HG02840 (cell line): Measurements from ENCODE around the gene VWA2.

Experiments
- ATAC-seq: cut with Tn5 transposase; IDR thresholded peaks from one replicate; pipeline ENCODE4 v1.9.1; 2021; ENCODE audit warnings: mild to moderate bottlenecking, moderate library complexity, moderate number of reproducible peaks; ENCODE audit not compliant: unreplicated experiment, low FRiP score

VWA2 gene

GRCh38 chr10:114273910-114274309, 34.9 kb downstream of the VWA2 start:
- ATAC-seq: no peak

- ATAC-seq: no peak
These were observed 35.8 kb downstream of the VWA2 start for GRCh38 chr10:114274616-114275453.

GRCh38 chr10:114276066-114276465, 37.0 kb downstream of the VWA2 start:
- no peak for ATAC-seq

- no peak for ATAC-seq
These were observed 37.6 kb downstream of the VWA2 start for GRCh38 chr10:114276671-114277070.

GRCh38 chr10:114278140-114278883, 39.3 kb downstream of the VWA2 start:
- no peak for ATAC-seq

- no peak for ATAC-seq
These were observed 39.8 kb downstream of the VWA2 start for GRCh38 chr10:114278884-114279191.

GRCh38 chr10:114279289-114279688, 40.2 kb downstream of the VWA2 start:
- no peak for ATAC-seq

- ATAC-seq: no peak
These were observed 41.0 kb downstream of the VWA2 start for GRCh38 chr10:114279901-114280644.

GRCh38 chr10:114281006-114281405, 42.0 kb downstream of the VWA2 start:
- ATAC-seq: no peak

GRCh38 chr10:114281461-114281860, 42.4 kb downstream of the VWA2 start:
- no peak for ATAC-seq

- no peak for ATAC-seq
These were observed 43.5 kb downstream of the VWA2 start for GRCh38 chr10:114282526-114282925.

- no peak for ATAC-seq
These were observed 44.0 kb downstream of the VWA2 start for GRCh38 chr10:114283091-114283490.

- no peak for ATAC-seq
These were observed 44.6 kb downstream of the VWA2 start for GRCh38 chr10:114283535-114284234.

- ATAC-seq: no peak
These were observed 45.5 kb downstream of the VWA2 start for GRCh38 chr10:114284346-114285071.

GRCh38 chr10:114285961-114286441, 46.9 kb downstream of the VWA2 start:
- ATAC-seq: no peak

GRCh38 chr10:114286921-114287320, 47.9 kb downstream of the VWA2 start:
- no peak for ATAC-seq

GRCh38 chr10:114288424-114289095, 49.5 kb downstream of the VWA2 start:
- no peak for ATAC-seq

- no peak for ATAC-seq
These were observed 50.0 kb downstream of the VWA2 start for GRCh38 chr10:114289096-114289436.

- ATAC-seq: no peak
These were observed 51.0 kb downstream of the VWA2 start for GRCh38 chr10:114290038-114290437.
